GM18867 (cell line): ENCODE data around the gene NFKBIE.

Experiments used
- ATAC-seq: cut with Tn5 transposase; IDR thresholded peaks from one replicate; pipeline ENCODE4 v1.9.1; 2021; ENCODE audit warnings: mild to moderate bottlenecking, moderate library complexity; ENCODE audit not compliant: unreplicated experiment

Gene NFKBIE

DNA sequence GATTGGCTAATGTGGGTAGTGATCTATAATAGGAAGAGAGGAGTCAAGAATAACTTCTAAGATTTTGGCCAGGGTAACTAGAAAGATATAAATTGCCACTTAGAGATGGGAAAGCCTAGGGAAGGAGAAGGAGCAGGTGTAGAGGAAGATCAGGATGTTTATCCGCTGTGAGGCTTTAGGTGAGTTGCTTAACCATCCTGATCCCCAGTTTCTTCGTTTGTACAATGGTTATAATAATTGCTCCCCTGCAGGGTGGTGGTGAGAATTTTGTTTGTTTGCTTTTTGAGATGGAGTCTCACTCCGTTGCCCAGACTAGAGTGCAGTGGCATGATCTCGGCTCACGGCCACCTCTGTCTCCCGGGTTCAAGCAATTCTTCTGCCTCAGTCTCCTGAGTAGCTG is 51.0 kb downstream of the NFKBIE start:
- ATAC-seq: no peak

DNA sequence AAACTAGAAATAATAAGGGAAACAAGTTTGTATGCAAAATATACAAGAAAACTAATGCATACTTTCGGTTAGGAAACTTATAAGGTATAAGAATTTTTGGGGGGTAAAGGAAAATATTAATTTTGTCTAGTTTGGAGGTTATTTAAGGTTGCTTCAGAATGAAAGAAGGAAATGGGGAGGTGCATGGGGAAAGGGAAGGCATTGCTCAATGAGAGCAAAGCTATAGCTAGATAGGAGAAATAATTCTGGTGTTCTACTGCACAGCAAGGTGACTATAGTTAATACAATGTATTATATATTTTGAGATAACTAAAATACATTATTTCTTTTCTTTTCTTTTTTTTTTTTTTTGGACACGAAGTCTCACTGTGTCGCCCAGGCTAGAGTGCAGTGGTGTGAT is 54.1 kb downstream of the NFKBIE start:
- no peak for ATAC-seq
